HepG2 (cell line): ENCODE measurements around the gene EIF4G1. TPM values are rescaled to one million over a fixed set of nuclear protein-coding genes. Genes with fewer than 3 reads are reported as not detected.

ENCODE experiments used
- GATA4 ChIP-seq: sonication (generic); IDR thresholded peaks from 2 replicates; pipeline ENCODE4 v1.6.1; 2016; ENCODE audit warnings: antibody characterized with exemption, low read depth, borderline replicate concordance
- KAT7 ChIP-seq: IDR thresholded peaks from 2 replicates; pipeline ENCODE4 v1.6.1; 2018; ENCODE audit warnings: borderline replicate concordance, missing compliant biosample characterization
- NR2F2 ChIP-seq: IDR thresholded peaks from 2 replicates; pipeline ENCODE4 v1.6.1; 2012; ENCODE audit warnings: low read depth, inconsistent platforms, borderline replicate concordance
- PHF5A ChIP-seq: IDR thresholded peaks from one replicate; pipeline ENCODE4 v1.6.1; 2018; ENCODE audit warnings: low read depth, missing genetic modification reagents; ENCODE audit not compliant: unreplicated experiment
- SRSF1 ChIP-seq: fragments of 200-400 bp; formaldehyde crosslinking; optimal IDR thresholded peaks from 2 replicates; pipeline ENCODE3; 2017; ENCODE audit warnings: mild to moderate bottlenecking, low read depth, low read length, moderate library complexity
- TCF7 ChIP-seq: sonication (generic); IDR thresholded peaks from 2 replicates; pipeline ENCODE4 v1.6.1; 2016; ENCODE audit warnings: antibody characterized with exemption, low read depth
- TSC22D2 ChIP-seq: sonication (generic); formaldehyde crosslinking; IDR thresholded peaks from 2 replicates; pipeline ENCODE4 v1.5.1; 2020; ENCODE audit warnings: missing genetic modification reagents, mild to moderate bottlenecking, borderline replicate concordance
- YEATS2 ChIP-seq: sonication (generic); formaldehyde crosslinking; IDR thresholded peaks from 2 replicates; pipeline ENCODE4 v1.4.0; 2020; ENCODE audit warnings: missing genetic modification reagents, borderline replicate concordance
- ZFP1 ChIP-seq: IDR thresholded peaks from 2 replicates; pipeline ENCODE4 v1.6.1; 2016
- ZMYM4 ChIP-seq: sonication (generic); formaldehyde crosslinking; IDR thresholded peaks from 2 replicates; pipeline ENCODE4 v1.8.1; 2023; ENCODE audit warnings: mild to moderate bottlenecking, missing genetic modification reagents
- ZNF138 ChIP-seq: sonication (generic); formaldehyde crosslinking; IDR thresholded peaks from 2 replicates; pipeline ENCODE4 v1.5.0; 2020; ENCODE audit warnings: mild to moderate bottlenecking, low read depth, missing genetic modification reagents
- ZNF431 ChIP-seq: sonication (generic); formaldehyde crosslinking; IDR thresholded peaks from 2 replicates; pipeline ENCODE4 v1.9.0; 2022; ENCODE audit warnings: missing genetic modification reagents, low read depth, mild to moderate bottlenecking, borderline replicate concordance
- ZNF501 ChIP-seq: sonication (generic); formaldehyde crosslinking; IDR thresholded peaks from 2 replicates; pipeline ENCODE4 v1.5.1; 2020; ENCODE audit warnings: mild to moderate bottlenecking, moderate library complexity, missing genetic modification reagents
- ZNF562 ChIP-seq: sonication (generic); formaldehyde crosslinking; IDR thresholded peaks from 2 replicates; pipeline ENCODE4 v1.8.0; 2022; ENCODE audit warnings: missing genetic modification reagents, borderline replicate concordance
- ZNF660 ChIP-seq: sonication (generic); formaldehyde crosslinking; IDR thresholded peaks from 2 replicates; pipeline ENCODE4 v1.5.1; 2020; ENCODE audit warnings: mild to moderate bottlenecking, low read depth, missing genetic modification reagents, borderline replicate concordance
- ZNF75D ChIP-seq: sonication (generic); formaldehyde crosslinking; IDR thresholded peaks from 2 replicates; pipeline ENCODE4 v1.8.1; 2023; ENCODE audit warnings: missing genetic modification reagents, mild to moderate bottlenecking, borderline replicate concordance
- polyA plus RNA-seq, 8 experiments: library from polyadenylated mRNA; depleted of rRNA in 3 of 8; stranded (reverse) in 7 of 8; unstranded in 1 of 8; fragments of >200 nt; fragmentation: Illumina TruSeq in 4 of 8; extraction: Trizol in 4 of 8; gene quantifications; 2 replicates each; pipeline versions ENCODE4 v1.2.1 to v1.2.3, GENCODE V29; 2011 to 2016; ENCODE audit warnings: low read depth in 4 of 8, missing spikeins in 1 of 8, mixed read lengths in 1 of 8; ENCODE audit not compliant: insufficient read depth in 1 of 8
- total RNA-seq, 5 experiments: library from RNA; depleted of rRNA; stranded (reverse); fragments of >200 nt; fragmentation: Illumina TruSeq; extraction: Trizol; gene quantifications; 2 replicates each; pipeline ENCODE4 v1.2.3, GENCODE V29; 2016; ENCODE audit warnings: low read depth in 1 of 5
- TF ChIP-seq, protein P1 (sequence below): sonication (generic); formaldehyde crosslinking; IDR thresholded peaks from 2 replicates; pipeline ENCODE4 v1.5.1; 2020; ENCODE audit warnings: missing genetic modification reagents, mild to moderate bottlenecking, borderline replicate concordance
- TF ChIP-seq, protein P2 (sequence below): sonication (generic); formaldehyde crosslinking; IDR thresholded peaks from 2 replicates; pipeline ENCODE4 v1.4.0; 2020; ENCODE audit warnings: missing genetic modification reagents
- TF ChIP-seq, protein P3 (sequence below): sonication (generic); formaldehyde crosslinking; IDR thresholded peaks from 2 replicates; pipeline ENCODE4 v1.5.1; 2020; ENCODE audit warnings: missing genetic modification reagents, mild to moderate bottlenecking, borderline replicate concordance
- TF ChIP-seq, protein P4 (sequence below): sonication (generic); formaldehyde crosslinking; IDR thresholded peaks from 2 replicates; pipeline ENCODE4 v1.4.0; 2020; ENCODE audit warnings: missing genetic modification reagents, mild to moderate bottlenecking, borderline replicate concordance

The EIF4G1 gene
- total and polyA plus RNA-seq, 2 of the 13 experiments (the other 11 are each of a cell fraction or from before 2014, with no cell fraction given), result 208 to 213 TPM

DNA sequence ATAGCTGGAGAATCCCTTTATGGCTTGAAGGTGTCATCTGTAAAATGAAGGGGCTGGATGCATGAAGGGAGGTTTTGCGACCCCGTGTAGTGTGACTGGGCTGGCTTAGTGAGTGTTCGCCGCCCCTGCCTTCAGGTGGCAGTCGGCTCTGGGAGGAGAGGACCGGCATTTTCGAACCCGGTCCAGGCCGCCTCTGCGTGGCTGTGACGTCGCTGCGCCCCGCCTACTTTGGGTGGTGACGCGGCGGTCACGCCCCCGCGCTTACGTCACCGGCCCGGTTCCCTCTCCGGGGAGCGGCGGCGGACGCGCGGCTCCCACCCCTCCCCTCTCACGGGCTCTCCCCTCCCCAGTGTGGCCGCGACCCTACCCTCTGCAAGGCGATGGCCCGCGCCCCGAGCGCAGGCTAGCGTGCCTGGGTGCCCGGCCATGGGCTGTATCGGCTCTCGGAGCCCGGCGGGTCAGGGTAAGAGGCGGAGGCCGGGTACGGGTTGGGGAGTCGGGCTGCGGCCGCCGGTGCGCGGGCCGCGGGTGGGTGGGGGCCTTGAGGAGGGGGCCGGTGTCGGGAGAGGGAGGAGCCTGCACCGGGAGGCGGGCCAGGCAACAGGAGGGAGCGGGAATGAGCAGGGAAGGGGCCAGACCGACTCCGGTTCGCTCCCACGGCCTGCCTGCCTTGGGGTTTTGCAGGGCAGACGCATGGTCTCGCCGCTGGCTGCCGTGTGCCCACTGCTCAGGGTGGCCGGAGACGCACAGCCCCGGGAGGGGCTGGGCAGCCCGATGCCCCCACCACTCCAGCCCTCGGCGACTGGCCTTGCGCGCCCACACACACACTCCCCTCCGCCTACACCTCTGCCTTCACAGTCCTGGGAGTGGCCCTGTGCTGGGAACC, 21.5 kb downstream of the EIF4G1 start (continued):
- TF ChIP-seq, protein P1, sequence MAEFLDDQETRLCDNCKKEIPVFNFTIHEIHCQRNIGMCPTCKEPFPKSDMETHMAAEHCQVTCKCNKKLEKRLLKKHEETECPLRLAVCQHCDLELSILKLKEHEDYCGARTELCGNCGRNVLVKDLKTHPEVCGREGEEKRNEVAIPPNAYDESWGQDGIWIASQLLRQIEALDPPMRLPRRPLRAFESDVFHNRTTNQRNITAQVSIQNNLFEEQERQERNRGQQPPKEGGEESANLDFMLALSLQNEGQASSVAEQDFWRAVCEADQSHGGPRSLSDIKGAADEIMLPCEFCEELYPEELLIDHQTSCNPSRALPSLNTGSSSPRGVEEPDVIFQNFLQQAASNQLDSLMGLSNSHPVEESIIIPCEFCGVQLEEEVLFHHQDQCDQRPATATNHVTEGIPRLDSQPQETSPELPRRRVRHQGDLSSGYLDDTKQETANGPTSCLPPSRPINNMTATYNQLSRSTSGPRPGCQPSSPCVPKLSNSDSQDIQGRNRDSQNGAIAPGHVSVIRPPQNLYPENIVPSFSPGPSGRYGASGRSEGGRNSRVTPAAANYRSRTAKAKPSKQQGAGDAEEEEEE (CRISPR knock-in tag), result no peak
- TF ChIP-seq, protein P2, sequence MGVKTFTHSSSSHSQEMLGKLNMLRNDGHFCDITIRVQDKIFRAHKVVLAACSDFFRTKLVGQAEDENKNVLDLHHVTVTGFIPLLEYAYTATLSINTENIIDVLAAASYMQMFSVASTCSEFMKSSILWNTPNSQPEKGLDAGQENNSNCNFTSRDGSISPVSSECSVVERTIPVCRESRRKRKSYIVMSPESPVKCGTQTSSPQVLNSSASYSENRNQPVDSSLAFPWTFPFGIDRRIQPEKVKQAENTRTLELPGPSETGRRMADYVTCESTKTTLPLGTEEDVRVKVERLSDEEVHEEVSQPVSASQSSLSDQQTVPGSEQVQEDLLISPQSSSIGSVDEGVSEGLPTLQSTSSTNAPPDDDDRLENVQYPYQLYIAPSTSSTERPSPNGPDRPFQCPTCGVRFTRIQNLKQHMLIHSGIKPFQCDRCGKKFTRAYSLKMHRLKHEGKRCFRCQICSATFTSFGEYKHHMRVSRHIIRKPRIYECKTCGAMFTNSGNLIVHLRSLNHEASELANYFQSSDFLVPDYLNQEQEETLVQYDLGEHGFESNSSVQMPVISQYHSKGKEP, result no peak
- TF ChIP-seq TCF7 (no peak), ZNF75D (CRISPR knock-in tag) (no peak), SRSF1 (peak; percentile 69), ZNF562 (no peak), ZNF138 (CRISPR knock-in tag) (0 out of 2 replicates have a peak, but pooled peaks have one; percentile 77), ZNF501 (CRISPR knock-in tag) (no peak), PHF5A (CRISPR knock-in tag) (peak; percentile 76), NR2F2 (no peak), ZMYM4 (no peak; the same call in 1 of the 2 replicates), ZNF431 (no peak), YEATS2 (CRISPR knock-in tag) (no peak), TSC22D2 (CRISPR knock-in tag) (no peak), GATA4 (no peak), KAT7 (CRISPR knock-in tag) (no peak), ZFP1 (0 out of 2 replicates have a peak, but pooled peaks have one; percentile 13), ZNF660 (no peak)
- TF ChIP-seq, protein P3, sequence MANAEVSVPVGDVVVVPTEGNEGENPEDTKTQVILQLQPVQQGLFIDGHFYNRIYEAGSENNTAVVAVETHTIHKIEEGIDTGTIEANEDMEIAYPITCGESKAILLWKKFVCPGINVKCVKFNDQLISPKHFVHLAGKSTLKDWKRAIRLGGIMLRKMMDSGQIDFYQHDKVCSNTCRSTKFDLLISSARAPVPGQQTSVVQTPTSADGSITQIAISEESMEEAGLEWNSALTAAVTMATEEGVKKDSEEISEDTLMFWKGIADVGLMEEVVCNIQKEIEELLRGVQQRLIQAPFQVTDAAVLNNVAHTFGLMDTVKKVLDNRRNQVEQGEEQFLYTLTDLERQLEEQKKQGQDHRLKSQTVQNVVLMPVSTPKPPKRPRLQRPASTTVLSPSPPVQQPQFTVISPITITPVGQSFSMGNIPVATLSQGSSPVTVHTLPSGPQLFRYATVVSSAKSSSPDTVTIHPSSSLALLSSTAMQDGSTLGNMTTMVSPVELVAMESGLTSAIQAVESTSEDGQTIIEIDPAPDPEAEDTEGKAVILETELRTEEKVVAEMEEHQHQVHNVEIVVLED (CRISPR knock-in tag), result peak; percentile 36; the same call in 1 of the 2 replicates
- TF ChIP-seq, protein P4, sequence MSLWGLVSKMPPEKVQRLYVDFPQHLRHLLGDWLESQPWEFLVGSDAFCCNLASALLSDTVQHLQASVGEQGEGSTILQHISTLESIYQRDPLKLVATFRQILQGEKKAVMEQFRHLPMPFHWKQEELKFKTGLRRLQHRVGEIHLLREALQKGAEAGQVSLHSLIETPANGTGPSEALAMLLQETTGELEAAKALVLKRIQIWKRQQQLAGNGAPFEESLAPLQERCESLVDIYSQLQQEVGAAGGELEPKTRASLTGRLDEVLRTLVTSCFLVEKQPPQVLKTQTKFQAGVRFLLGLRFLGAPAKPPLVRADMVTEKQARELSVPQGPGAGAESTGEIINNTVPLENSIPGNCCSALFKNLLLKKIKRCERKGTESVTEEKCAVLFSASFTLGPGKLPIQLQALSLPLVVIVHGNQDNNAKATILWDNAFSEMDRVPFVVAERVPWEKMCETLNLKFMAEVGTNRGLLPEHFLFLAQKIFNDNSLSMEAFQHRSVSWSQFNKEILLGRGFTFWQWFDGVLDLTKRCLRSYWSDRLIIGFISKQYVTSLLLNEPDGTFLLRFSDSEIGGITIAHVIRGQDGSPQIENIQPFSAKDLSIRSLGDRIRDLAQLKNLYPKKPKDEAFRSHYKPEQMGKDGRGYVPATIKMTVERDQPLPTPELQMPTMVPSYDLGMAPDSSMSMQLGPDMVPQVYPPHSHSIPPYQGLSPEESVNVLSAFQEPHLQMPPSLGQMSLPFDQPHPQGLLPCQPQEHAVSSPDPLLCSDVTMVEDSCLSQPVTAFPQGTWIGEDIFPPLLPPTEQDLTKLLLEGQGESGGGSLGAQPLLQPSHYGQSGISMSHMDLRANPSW (CRISPR knock-in tag), result peak; percentile 42; the same call in 1 of the 2 replicates
